GM12892 (cell line): ENCODE measurements around the gene HSPA4.

Experiments used
- DNase-seq: peaks from one replicate; pipeline ENCODE4 v3.0.0; 2011; ENCODE audit not compliant: insufficient read length
- FAIRE-seq: peaks from 2 replicates; lab custom pipeline; 2011; peaks lifted over from hg19 to GRCh38; lab: Jason Lieb, UNC
- POLR2A ChIP-seq: IDR thresholded peaks from 2 replicates; pipeline ENCODE4 v1.6.1; 2011; ENCODE audit warnings: low read depth, low read length, control low read depth
- POLR2AphosphoS5 ChIP-seq: IDR thresholded peaks from 2 replicates; pipeline ENCODE4 v1.6.1; 2011; ENCODE audit warnings: low read depth, low read length, control low read depth
- TAF1 ChIP-seq: IDR thresholded peaks from 2 replicates; pipeline ENCODE4 v1.6.1; 2011; ENCODE audit warnings: low read depth, mild to moderate bottlenecking, control low read depth, low read length, borderline replicate concordance

HSPA4 gene

GRCh38 chr5:133118741-133119140 is 66.9 kb downstream of the HSPA4 start:
- DNase-seq = no peak
- TF ChIP-seq POLR2AphosphoS5 (no peak), POLR2A (no peak), TAF1 (no peak)
- no peak for FAIRE-seq

- no peak for TF ChIP-seq POLR2A
- no peak for TF ChIP-seq POLR2AphosphoS5
- TF ChIP-seq TAF1 = no peak
- no peak for DNase-seq
- no peak for FAIRE-seq
Measured at GRCh38 chr5:133119233-133119711, 67.5 kb downstream of the HSPA4 start.

GRCh38 chr5:133120156-133120750 is 68.4 kb downstream of the HSPA4 start:
- FAIRE-seq = no peak

GRCh38 chr5:133121080-133121479 is 69.3 kb downstream of the HSPA4 start:
- DNase-seq = no peak
- TF ChIP-seq POLR2A (no peak), TAF1 (no peak)
- FAIRE-seq = no peak

More at GRCh38 chr5:133120156-133120750, 68.4 kb downstream of the HSPA4 start:
- DNase-seq = no peak
- TF ChIP-seq POLR2AphosphoS5 = no peak
- TF ChIP-seq POLR2A = no peak
- TF ChIP-seq TAF1 = no peak

GRCh38 chr5:133121611-133122150 is 69.9 kb downstream of the HSPA4 start:
- no peak for TF ChIP-seq POLR2AphosphoS5
- no peak for TF ChIP-seq POLR2A
- TF ChIP-seq TAF1 = no peak
- DNase-seq (no peak), FAIRE-seq (no peak)

- TF ChIP-seq POLR2AphosphoS5 = no peak
- no peak for TF ChIP-seq POLR2A
- TF ChIP-seq TAF1 = no peak
- DNase-seq = no peak
- no peak for FAIRE-seq
Measured at GRCh38 chr5:133122711-133123110, 70.9 kb downstream of the HSPA4 start.

- DNase-seq (no peak), FAIRE-seq (no peak)
- TF ChIP-seq POLR2AphosphoS5 (no peak), POLR2A (no peak), TAF1 (no peak)
Measured at GRCh38 chr5:133123297-133123696, 71.5 kb downstream of the HSPA4 start.

- no peak for TF ChIP-seq TAF1
- TF ChIP-seq POLR2AphosphoS5 = no peak
- TF ChIP-seq POLR2A = no peak
- no peak for FAIRE-seq
- no peak for DNase-seq
Measured at GRCh38 chr5:133124891-133125290, 73.1 kb downstream of the HSPA4 start.

- no peak for FAIRE-seq
- no peak for TF ChIP-seq TAF1
- no peak for TF ChIP-seq POLR2A
- no peak for TF ChIP-seq POLR2AphosphoS5
- no peak for DNase-seq
Measured at GRCh38 chr5:133128066-133128465, 76.3 kb downstream of the HSPA4 start.

- DNase-seq = no peak
- FAIRE-seq = no peak
- TF ChIP-seq POLR2A (no peak), TAF1 (no peak), POLR2AphosphoS5 (no peak)
Measured at GRCh38 chr5:133129289-133129688, 77.5 kb downstream of the HSPA4 start.

GRCh38 chr5:133129950-133130349 is 78.1 kb downstream of the HSPA4 start:
- FAIRE-seq = no peak
- TF ChIP-seq POLR2A (no peak), TAF1 (no peak), POLR2AphosphoS5 (no peak)
- DNase-seq = no peak
